HCEC 1CT (cell line): Measurements from ENCODE around the gene CSF1.
"Not testable (repeated sequence)": the region's sequence is repeated elsewhere in the genome, so short reads cannot be mapped to it uniquely, and the experiment has no call there.

Experiments used
- DNase-seq: peaks from one replicate; pipeline ENCODE4 v3.0.0-alpha.2; 2017

The CSF1 gene

DNA sequence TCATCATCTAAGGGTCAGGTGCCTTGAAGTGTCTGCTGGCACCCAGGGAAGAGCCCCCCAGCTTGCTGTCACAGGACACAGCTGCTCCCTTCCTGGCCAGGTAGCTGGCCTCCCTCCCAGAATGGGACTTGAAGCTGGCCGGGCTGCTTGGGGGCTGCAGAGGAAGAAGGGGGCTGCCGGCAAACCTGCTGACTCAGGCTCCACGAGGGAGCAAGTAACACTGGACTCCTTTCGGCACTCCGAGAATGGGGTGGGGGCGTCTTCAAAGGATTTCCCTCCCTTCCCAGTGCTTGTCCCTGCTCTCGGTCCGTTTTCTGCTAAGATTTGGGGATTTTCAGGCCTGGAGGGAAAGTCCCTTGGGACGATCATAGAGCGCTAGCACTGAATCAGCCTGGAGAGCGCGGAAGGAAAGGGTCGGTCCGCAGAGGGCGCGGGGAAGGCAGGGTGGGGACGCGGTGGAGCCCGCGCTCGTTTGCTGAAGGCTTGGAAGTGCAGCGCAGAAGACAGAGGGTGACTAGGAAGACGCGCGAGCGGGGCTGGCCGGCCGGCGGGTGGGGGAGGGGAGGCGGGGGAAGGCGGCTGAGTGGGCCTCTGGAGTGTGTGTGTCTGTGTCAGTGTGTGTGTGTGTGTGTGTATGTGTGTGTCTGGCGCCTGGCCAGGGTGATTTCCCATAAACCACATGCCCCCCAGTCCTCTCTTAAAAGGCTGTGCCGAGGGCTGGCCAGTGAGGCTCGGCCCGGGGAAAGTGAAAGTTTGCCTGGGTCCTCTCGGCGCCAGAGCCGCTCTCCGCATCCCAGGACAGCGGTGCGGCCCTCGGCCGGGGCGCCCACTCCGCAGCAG, at the start of gene CSF1:
CSF1 (plus strand) TSS at position 727 of the 840 bp plus-strand sequence. CDS start 175 bp downstream, outside the sequence.
- DNase-seq, result peak; percentile 70

DNA sequence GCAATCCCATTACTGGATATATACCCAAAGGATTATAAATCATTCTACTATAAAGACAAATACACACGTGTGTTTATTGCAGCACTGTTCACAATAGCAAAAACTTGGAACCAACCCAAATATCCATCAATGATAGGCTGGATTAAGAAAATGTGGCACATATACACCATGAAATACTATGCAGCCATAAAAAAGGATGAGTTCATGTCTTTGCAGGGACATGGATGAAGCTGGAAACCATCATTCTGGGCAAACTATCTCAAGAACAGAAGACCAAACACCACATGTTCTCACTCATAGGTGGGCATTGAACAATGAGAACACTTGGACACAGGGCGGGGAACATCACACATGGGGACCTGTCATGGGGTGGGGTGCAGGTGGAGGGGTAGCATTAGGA, 49.0 kb upstream of the CSF1 start:
- DNase-seq, result not testable (repeated sequence)

- DNase-seq, result no peak
Measured at GRCh38 chr1:109863667-109864046, 47.0 kb upstream of the CSF1 start.

- no peak for DNase-seq
Measured at GRCh38 chr1:109864047-109864822, 46.4 kb upstream of the CSF1 start.

GRCh38 chr1:109864930-109865612, 45.6 kb upstream of the CSF1 start:
- no peak for DNase-seq

DNA sequence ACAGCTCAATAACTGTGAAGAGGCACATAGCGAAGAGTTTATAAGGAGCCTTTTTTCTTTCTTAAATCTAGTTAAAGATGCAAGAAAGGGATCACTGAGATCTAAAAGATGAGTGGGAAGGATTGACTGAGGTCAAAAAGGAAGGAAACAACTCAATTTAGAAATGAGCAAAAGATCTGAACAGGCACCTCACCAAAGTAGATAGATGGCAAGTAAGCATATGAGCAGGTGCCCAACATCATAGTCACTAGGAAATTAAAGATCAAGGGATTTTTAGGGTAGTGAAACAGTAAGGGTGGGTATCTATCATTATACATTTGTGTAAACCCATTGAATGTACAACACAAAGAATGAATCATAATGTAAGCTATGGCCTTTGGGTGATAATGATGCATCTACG, 44.6 kb upstream of the CSF1 start:
- DNase-seq, result no peak

GRCh38 chr1:109873278-109874175, 37.1 kb upstream of the CSF1 start:
- no peak for DNase-seq

DNA sequence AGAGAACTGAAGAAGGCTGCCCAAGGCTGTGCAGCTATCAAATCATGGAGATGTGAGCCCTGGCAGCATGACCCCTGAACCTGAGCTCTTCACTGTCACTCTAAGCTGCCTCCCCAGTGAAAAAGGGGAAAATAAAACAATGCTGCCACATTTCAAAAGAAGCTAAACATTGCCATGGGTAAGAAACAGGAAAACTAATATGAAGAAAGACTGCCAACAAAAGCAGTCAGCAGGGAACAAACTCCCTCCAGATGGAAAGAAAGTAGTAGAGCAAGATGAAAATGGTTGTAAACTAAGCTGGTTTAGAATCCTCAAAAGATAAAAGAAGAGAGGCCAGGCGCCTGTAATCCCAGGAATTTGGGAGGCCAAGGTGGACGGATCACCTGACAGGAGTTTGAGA, 36.2 kb upstream of the CSF1 start:
- DNase-seq, result no peak

- DNase-seq, result no peak
Measured at GRCh38 chr1:109875874-109876273, 34.8 kb upstream of the CSF1 start.

DNA sequence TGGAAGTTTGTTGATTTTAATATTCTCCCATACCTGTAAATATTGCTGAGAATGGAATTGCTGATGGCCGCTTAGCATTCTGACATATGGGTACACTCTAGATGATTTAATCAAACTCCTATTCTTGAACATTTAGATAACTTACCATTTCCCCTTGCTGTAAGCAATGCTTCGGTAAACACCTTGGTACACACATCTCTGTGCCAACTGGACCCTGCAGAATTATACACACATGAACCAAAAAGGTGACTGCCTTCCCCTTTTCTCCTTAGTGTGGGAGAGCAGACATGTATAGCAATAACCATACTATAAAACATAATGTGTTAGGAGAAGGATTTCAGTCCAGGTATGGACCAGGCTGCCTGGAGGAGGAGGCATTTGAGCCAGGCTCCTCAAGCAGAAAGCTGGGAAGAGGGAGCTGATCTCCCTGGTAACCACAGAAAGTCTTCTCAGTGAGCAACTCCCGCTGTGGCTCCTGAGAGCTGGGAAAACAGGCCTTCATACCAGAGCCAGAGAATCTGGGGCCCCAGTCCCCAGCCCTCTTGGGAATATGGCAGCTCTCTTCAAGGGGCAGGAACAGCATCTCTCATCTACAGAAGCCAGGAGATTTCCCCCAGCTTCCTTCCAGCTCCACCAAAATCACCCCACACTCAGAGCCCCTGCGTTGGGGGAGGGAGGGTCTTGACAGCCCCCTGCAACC, 33.9 kb upstream of the CSF1 start:
- DNase-seq, result peak; percentile 36

DNA sequence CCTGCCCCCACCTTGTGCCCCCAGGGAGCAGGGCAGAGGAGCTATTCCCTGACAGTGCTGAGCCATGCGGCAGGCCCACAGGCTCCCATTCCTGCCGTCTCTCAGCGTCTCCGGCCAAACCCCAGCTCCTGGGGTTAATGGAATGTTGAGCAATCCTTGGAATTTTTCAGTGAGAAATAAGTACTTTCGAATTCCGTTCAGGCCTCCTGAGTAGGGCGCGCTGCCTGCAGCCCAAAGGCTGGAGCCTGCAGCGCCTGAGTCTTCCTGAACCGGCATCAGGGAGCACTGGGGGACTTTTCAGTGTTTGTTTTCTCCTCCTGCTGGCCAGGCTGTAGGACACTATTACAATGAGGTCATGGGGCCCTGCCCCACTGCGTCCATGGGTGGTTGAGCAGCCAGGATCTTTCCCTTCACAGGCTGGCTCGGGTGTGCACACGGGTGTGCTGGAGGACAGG, 33.3 kb upstream of the CSF1 start:
- DNase-seq, result peak; percentile 95

- DNase-seq, result no peak
Measured at GRCh38 chr1:109877776-109878175, 32.9 kb upstream of the CSF1 start.

- no peak for DNase-seq
Measured at GRCh38 chr1:109878531-109879104, 32.0 kb upstream of the CSF1 start.

DNA sequence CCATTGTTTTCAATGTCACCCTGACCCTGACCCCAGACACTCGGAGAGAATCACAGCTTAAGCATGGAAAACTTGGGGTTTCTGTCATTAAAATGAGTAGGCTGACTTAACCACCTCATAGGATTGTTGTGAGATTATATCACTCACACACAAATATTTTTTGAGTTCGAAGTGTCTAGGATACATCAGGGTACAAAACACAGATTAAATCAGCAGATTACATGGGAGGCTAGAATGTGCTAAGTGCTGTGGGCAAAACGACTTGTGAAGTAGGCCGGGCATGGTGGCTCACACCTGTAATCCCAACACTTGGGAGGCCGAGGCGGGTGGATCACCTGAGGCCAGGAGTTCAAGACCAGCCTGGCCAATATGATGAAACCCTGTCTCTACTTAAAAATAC, 31.3 kb upstream of the CSF1 start:
- DNase-seq, result not testable (repeated sequence)

GRCh38 chr1:109879881-109880525, 30.6 kb upstream of the CSF1 start:
- DNase-seq, result no peak

GRCh38 chr1:109880971-109881894, 29.4 kb upstream of the CSF1 start:
- no peak for DNase-seq

GRCh38 chr1:109881906-109882287, 28.8 kb upstream of the CSF1 start:
- DNase-seq, result no peak

GRCh38 chr1:109882288-109883245, 28.1 kb upstream of the CSF1 start:
- no peak for DNase-seq
